ENCODE data around the gene PLAC1.

PLAC1 gene

GRCh38 chrX:134544513-134545151 lies 113.6 kb downstream of the PLAC1 start:
- H3K27ac Mint-ChIP-seq: no peak overlapping the region
- intact Hi-C loops (cut with micrococcal nuclease): no loop called here

GRCh38 chrX:134544135-134544512 lies 114.1 kb downstream of the PLAC1 start:
- Mint-ChIP-seq H3K27ac (no peak overlapping the region), H3K4me1 (ENCODE audit: low read depth) (peaks cover 15% of the 10 kb centered on the region), H3K4me3 (no peak overlapping the region)

More at GRCh38 chrX:134544513-134545151, 113.6 kb downstream of the PLAC1 start:
- H3K4me3 Mint-ChIP-seq: peak overlapping the region; percentile 20
- H3K36me3 Mint-ChIP-seq (ENCODE audit: low read depth): peaks cover 28% of the 10 kb centered on the region
- peaks cover 32% of the 10 kb centered on the region for H3K27me3 Mint-ChIP-seq
- H3K4me1 Mint-ChIP-seq (ENCODE audit: low read depth): peaks cover 19% of the 10 kb centered on the region
- no peaks in the 10 kb centered on the region for H3K9me3 Mint-ChIP-seq

GRCh38 chrX:134543288-134543687 lies 115.0 kb downstream of the PLAC1 start:
- intact Hi-C loops (cut with micrococcal nuclease): no loop called here
- H3K9me3 Mint-ChIP-seq: no peaks in the 10 kb centered on the region
- no peak overlapping the region for H3K27ac Mint-ChIP-seq
- no peak overlapping the region for H3K4me3 Mint-ChIP-seq
- H3K27me3 Mint-ChIP-seq: peaks cover 23% of the 10 kb centered on the region
- peaks cover 19% of the 10 kb centered on the region for H3K36me3 Mint-ChIP-seq (ENCODE audit: low read depth)
- H3K4me1 Mint-ChIP-seq (ENCODE audit: low read depth): peaks cover 7% of the 10 kb centered on the region

More at GRCh38 chrX:134544135-134544512, 114.1 kb downstream of the PLAC1 start:
- Mint-ChIP-seq H3K36me3 (ENCODE audit: low read depth) (peaks cover 23% of the 10 kb centered on the region), H3K9me3 (no peaks in the 10 kb centered on the region), H3K27me3 (peaks cover 29% of the 10 kb centered on the region)
- intact Hi-C loops (cut with micrococcal nuclease): no loop called here

- Mint-ChIP-seq H3K9me3 (no peaks in the 10 kb centered on the region), H3K27ac (no peak overlapping the region), H3K36me3 (ENCODE audit: low read depth) (peaks cover 19% of the 10 kb centered on the region), H3K4me1 (ENCODE audit: low read depth) (peaks cover 6% of the 10 kb centered on the region), H3K27me3 (peaks cover 23% of the 10 kb centered on the region), H3K4me3 (no peak overlapping the region)
- intact Hi-C loops (cut with micrococcal nuclease): no loop called here
These were observed 115.8 kb downstream of the PLAC1 start for GRCh38 chrX:134542485-134542884.

GRCh38 chrX:134541906-134542305 lies 116.4 kb downstream of the PLAC1 start:
- peaks cover 8% of the 10 kb centered on the region for H3K4me1 Mint-ChIP-seq (ENCODE audit: low read depth)
- peaks cover 18% of the 10 kb centered on the region for H3K36me3 Mint-ChIP-seq (ENCODE audit: low read depth)
- H3K4me3 Mint-ChIP-seq: no peak overlapping the region
- intact Hi-C loops (cut with micrococcal nuclease): no loop called here
- H3K27me3 Mint-ChIP-seq: peaks cover 23% of the 10 kb centered on the region
- no peaks in the 10 kb centered on the region for H3K9me3 Mint-ChIP-seq
- H3K27ac Mint-ChIP-seq: no peak overlapping the region

GRCh38 chrX:134538316-134538715 lies 120.0 kb downstream of the PLAC1 start:
- Mint-ChIP-seq H3K27ac (no peak overlapping the region), H3K9me3 (no peaks in the 10 kb centered on the region), H3K36me3 (ENCODE audit: low read depth) (no peaks in the 10 kb centered on the region), H3K4me1 (ENCODE audit: low read depth) (peaks cover 11% of the 10 kb centered on the region), H3K4me3 (no peak overlapping the region), H3K27me3 (peaks cover 1% of the 10 kb centered on the region)
- intact Hi-C loops (cut with micrococcal nuclease): no loop called here

GRCh38 chrX:134537179-134537955 lies 120.9 kb downstream of the PLAC1 start:
- no peaks in the 10 kb centered on the region for H3K27me3 Mint-ChIP-seq
- intact Hi-C loops (cut with micrococcal nuclease): no loop called here
- H3K36me3 Mint-ChIP-seq (ENCODE audit: low read depth): no peaks in the 10 kb centered on the region

GRCh38 chrX:134533952-134534351 lies 124.3 kb downstream of the PLAC1 start:
- peaks cover 6% of the 10 kb centered on the region for H3K4me1 Mint-ChIP-seq (ENCODE audit: low read depth)
- H3K36me3 Mint-ChIP-seq (ENCODE audit: low read depth): no peaks in the 10 kb centered on the region
- peaks cover 3% of the 10 kb centered on the region for H3K27me3 Mint-ChIP-seq
- intact Hi-C loops (cut with micrococcal nuclease): no loop called here
- no peak overlapping the region for H3K27ac Mint-ChIP-seq
- no peak overlapping the region for H3K4me3 Mint-ChIP-seq
- no peaks in the 10 kb centered on the region for H3K9me3 Mint-ChIP-seq

More at GRCh38 chrX:134537179-134537955, 120.9 kb downstream of the PLAC1 start:
- Mint-ChIP-seq H3K9me3 (no peaks in the 10 kb centered on the region), H3K27ac (no peak overlapping the region), H3K4me1 (ENCODE audit: low read depth) (peaks cover 6% of the 10 kb centered on the region), H3K4me3 (no peak overlapping the region)

- Mint-ChIP-seq H3K36me3 (ENCODE audit: low read depth) (no peaks in the 10 kb centered on the region), H3K4me3 (no peak overlapping the region), H3K27ac (no peak overlapping the region), H3K27me3 (peaks cover 3% of the 10 kb centered on the region), H3K4me1 (ENCODE audit: low read depth) (peaks cover 6% of the 10 kb centered on the region), H3K9me3 (no peaks in the 10 kb centered on the region)
- intact Hi-C loops (cut with micrococcal nuclease): no loop called here
These were observed 124.9 kb downstream of the PLAC1 start for GRCh38 chrX:134533352-134533751.

- intact Hi-C loops (cut with micrococcal nuclease): no loop called here
- H3K4me1 Mint-ChIP-seq (ENCODE audit: low read depth): no peaks in the 10 kb centered on the region
- H3K36me3 Mint-ChIP-seq (ENCODE audit: low read depth): no peaks in the 10 kb centered on the region
- H3K27me3 Mint-ChIP-seq: peaks cover 3% of the 10 kb centered on the region
- no peaks in the 10 kb centered on the region for H3K9me3 Mint-ChIP-seq
- no peak overlapping the region for H3K27ac Mint-ChIP-seq
- no peak overlapping the region for H3K4me3 Mint-ChIP-seq
These were observed 127.4 kb downstream of the PLAC1 start for GRCh38 chrX:134530845-134531244.

GRCh38 chrX:134529481-134529880 lies 128.8 kb downstream of the PLAC1 start:
- Mint-ChIP-seq H3K27me3 (peaks cover 3% of the 10 kb centered on the region), H3K36me3 (ENCODE audit: low read depth) (no peaks in the 10 kb centered on the region), H3K4me1 (ENCODE audit: low read depth) (no peaks in the 10 kb centered on the region), H3K4me3 (no peak overlapping the region), H3K9me3 (no peaks in the 10 kb centered on the region), H3K27ac (no peak overlapping the region)
- intact Hi-C loops (cut with micrococcal nuclease): no loop called here

GRCh38 chrX:134528960-134529359 lies 129.3 kb downstream of the PLAC1 start:
- H3K36me3 Mint-ChIP-seq (ENCODE audit: low read depth): no peaks in the 10 kb centered on the region
- H3K4me3 Mint-ChIP-seq: no peak overlapping the region
- H3K27me3 Mint-ChIP-seq: peaks cover 3% of the 10 kb centered on the region

GRCh38 chrX:134526399-134526798 lies 131.9 kb downstream of the PLAC1 start:
- H3K36me3 Mint-ChIP-seq (ENCODE audit: low read depth): no peaks in the 10 kb centered on the region
- H3K27me3 Mint-ChIP-seq: peaks cover 3% of the 10 kb centered on the region
- H3K4me3 Mint-ChIP-seq: no peak overlapping the region
- no peaks in the 10 kb centered on the region for H3K4me1 Mint-ChIP-seq (ENCODE audit: low read depth)
- H3K9me3 Mint-ChIP-seq: no peaks in the 10 kb centered on the region
- intact Hi-C loops (cut with micrococcal nuclease): no loop called here
- H3K27ac Mint-ChIP-seq: no peak overlapping the region

More at GRCh38 chrX:134528960-134529359, 129.3 kb downstream of the PLAC1 start:
- Mint-ChIP-seq H3K4me1 (ENCODE audit: low read depth) (no peaks in the 10 kb centered on the region), H3K27ac (no peak overlapping the region), H3K9me3 (no peaks in the 10 kb centered on the region)
- intact Hi-C loops (cut with micrococcal nuclease): no loop called here

GRCh38 chrX:134525086-134525792 lies 133.0 kb downstream of the PLAC1 start:
- intact Hi-C loops (cut with micrococcal nuclease): no loop called here
- Mint-ChIP-seq H3K27ac (no peak overlapping the region), H3K4me3 (no peak overlapping the region), H3K4me1 (ENCODE audit: low read depth) (no peaks in the 10 kb centered on the region), H3K36me3 (ENCODE audit: low read depth) (no peaks in the 10 kb centered on the region), H3K27me3 (no peaks in the 10 kb centered on the region), H3K9me3 (no peaks in the 10 kb centered on the region)

Measured in dendritic cell treated with granulocyte-macrophage colony-stimulating factor and Interleukin-4, amounts not matched to agents 40 ng/mL and 50 ng/mL, for 4 days (primary cell).